Glomerular visceral epithelial cell (primary cell): ENCODE measurements around the gene GARIN5B.
A peak's percentile ranks its signal among the peaks of the same experiment; 100 is the strongest.
"Not testable (repeated sequence)": the region's sequence is repeated elsewhere in the genome, so short reads cannot be mapped to it uniquely, and the experiment has no call there.

Source experiments
- DNase-seq: peaks from one replicate; pipeline ENCODE4 v3.0.0-alpha.2; 2016; ENCODE audit errors: extremely low spot score

The GARIN5B gene

DNA sequence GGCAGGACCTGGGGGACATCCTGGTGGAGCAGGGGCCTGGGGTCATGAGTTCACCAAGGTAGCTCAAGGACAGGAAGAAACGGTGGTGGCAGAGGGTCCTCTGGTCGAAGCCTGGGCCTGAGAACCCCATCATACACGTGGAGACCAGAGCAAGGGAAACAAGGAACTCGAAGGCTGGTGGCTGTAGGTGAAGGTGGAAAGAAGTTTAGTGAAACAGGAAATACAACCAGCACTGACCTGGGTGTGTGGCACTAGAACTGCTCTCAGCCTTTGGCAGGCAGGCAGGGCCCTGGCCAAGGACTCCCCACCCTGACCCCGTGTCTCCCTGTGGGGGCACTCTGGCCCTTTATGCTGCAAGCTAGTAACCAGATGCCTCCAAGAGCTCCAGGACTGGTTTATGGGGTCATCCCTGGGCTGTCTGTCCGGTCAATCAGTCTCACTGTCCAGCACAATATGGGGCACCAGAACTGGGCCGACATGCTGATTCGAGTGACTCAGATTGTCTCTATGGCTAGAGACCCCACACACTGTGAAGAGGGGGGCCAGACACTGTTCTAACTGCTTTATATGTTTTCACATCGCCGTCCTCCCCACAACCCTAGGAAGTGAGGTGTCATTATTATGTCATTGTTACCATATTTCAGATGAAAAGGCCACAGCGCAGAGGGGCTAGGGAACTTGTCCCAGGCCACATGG lies 12.3 kb downstream of the GARIN5B start:
- no peak for DNase-seq

DNA sequence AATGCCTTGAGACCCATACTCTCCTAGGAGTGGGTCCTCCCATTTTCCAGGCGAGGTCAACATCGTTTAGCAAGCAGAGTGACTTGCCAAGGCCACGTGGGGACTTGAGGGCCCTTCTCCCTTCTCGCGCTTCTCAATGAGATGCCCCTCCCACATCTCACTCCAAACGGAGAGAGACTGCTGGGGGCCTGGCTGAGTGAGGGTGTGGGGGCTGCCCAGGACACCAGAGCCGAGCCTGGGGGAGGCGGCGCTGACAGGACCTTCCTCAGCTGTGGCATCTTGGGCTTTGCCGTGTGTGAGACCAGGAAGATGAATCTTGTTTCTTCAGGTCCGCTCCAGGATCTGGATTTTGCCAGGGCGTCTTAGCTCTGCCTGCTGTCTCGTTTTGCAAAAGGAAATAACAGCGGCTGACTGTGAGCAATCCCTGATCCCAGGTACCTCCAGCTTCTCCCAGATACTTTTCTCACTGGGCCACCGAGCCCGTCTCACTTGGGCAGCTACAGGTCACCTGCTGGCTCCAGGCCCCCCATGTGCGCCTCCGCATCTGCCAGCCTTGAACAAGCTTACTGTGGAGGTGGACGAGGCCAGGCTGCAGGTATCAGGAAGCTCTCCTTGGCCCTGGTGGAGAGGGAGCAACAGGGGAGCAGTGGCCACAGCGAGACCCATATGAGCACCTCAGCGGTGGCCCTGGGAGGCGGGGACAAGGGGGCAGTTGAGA lies 14.6 kb downstream of the GARIN5B start:
- no peak for DNase-seq

GRCh38 chr19:55347442-55348009 lies 15.5 kb downstream of the GARIN5B start:
- DNase-seq: no peak

DNA sequence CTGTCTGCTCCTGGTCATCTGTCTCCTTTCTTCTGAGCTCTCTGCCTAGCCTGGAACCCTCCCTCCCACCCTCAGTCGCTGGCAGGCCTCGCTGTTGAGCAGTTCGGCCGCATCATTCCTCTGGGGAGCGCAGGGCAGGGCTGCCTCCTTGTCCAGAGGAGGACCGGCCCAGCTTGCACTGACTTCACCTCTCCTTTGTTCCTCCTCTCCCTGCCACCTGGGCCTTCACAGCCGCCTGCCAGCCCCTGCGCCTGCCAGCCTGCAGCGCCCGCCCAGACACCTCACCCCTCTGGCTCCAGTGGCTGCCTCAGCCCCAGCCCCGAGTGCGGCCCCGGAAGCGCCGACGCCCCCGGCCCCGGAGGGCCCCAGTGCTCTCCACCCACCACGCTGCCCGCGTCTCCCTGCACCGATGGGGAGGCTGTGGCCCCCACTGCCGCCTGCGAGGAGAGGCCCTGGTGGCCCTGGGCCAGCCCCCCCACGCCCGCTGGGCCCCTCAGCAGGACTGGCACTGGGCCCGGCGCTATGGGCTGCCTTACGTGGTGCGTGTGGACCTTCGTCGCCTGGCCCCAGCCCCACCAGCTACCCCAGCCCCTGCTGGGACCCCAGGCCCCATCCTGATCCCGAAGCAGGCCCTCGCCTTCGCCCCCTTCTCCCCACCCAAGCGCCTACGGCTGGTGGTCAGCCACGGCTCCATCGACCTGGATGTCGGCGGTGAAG lies 16.2 kb downstream of the GARIN5B start:
- no peak for DNase-seq

- DNase-seq: peak; percentile 46
These were observed 17.0 kb downstream of the GARIN5B start for GRCh38 chr19:55345818-55346724.

- no peak for DNase-seq
These were observed 17.8 kb downstream of the GARIN5B start for GRCh38 chr19:55345101-55345817.

DNA sequence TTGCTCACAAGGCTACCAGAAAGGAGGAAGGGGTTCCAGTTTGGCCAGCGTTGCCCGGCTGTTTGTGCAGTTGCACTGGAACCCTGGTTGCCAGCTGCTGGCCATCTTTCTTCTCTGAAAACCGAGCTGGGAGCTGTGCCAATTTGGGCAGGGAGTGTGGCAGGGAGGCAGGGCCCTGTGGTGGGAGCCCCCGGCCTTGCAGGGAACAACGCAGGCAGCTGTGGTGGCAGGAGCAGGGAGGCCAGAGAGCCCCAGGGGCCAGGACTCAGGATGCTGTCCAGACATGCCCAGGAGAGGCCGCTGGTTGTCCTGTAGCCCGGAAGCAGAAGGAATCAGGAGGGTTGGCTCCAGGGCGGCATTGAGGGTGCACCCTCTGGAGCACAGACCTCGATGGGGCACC lies 18.6 kb downstream of the GARIN5B start:
- DNase-seq: peak; percentile 50

GRCh38 chr19:55341595-55342531 lies 21.2 kb downstream of the GARIN5B start:
- DNase-seq: no peak

DNA sequence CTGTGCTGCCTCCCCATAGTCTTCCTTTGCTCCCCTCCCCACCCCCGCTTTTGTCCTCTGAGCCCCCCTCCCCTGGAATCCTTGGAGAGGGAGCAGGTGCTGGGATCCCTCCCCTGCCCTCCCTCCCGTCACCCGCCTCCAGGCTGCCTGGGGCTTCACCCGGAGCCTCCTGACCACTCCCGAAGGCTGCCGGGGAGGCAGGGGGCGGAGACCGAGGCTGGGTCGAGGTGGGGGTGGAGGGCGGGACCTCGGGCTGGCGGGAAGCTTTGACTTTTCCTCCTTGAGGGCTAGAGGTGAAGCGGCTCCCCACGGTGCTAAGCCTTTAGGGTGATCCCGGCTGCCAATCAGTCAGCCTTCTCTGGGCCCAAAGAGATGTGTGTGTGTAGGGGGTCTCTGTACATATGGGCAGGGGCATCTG lies 21.9 kb downstream of the GARIN5B start:
- peak; percentile 76 for DNase-seq

DNA sequence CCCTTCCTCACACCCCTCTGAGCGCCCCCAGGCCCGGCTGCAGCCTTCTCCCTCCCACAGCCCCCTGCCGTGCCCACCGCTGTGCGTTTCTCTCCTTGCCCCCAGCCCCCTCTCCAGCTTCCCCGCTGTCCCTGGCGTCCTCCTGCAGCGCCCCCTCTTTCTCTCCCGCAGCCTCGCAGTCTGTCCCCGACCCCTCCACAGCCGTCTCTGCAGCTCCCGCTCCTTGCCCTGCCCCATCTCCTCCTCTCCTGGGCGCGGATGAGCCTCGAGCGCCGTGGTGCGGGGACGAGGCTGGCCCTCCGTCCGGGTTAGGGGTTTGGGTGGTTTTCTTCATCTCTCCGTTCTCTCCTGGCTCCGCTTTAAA lies 22.3 kb downstream of the GARIN5B start:
- no peak for DNase-seq

GRCh38 chr19:55339889-55340783 lies 22.9 kb downstream of the GARIN5B start:
- no peak for DNase-seq

DNA sequence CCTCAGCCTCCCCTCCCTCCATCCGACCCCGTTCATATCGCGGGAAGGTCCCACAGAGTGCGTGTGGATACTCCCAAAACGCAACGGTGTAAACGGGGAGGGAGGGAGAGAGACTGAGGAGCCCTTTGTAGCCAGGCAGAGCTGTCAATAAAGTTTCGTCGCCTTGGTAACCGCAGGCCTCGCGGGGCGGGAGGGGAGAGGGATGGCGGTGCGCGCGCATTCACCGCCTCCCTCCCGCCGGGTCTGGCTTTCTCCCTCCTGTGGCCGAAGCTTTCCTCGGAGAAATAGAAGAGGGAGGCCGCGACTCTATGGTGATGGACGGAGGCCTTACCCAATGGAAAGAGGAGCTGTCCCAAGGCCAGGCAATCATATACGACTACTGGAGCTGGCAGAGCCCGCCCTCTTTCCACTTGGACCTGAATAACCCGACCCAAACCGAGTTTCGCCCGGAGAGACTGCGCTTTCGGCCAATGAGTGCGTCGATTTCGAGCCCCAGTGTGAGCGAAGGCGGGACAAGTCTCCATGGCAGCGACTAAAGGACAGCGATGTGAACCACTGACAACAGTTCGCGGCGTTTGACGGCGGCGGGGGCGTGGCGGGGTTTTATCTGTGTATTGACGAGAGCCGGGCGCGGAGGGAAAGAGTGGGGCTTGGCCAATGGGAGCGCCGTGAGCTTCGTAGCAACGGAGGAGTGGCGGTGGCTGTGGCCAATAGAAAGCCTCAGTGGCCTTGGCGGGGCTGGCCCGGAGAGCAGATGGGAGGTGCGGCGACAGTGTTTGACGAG lies 23.8 kb downstream of the GARIN5B start, which contains the start of gene KMT5C:
Gene KMT5C (plus strand): TSS at position 772 of the 784 bp plus-strand sequence. CDS start 2,061 bp downstream, outside the sequence.
- DNase-seq: peak; percentile 100

DNA sequence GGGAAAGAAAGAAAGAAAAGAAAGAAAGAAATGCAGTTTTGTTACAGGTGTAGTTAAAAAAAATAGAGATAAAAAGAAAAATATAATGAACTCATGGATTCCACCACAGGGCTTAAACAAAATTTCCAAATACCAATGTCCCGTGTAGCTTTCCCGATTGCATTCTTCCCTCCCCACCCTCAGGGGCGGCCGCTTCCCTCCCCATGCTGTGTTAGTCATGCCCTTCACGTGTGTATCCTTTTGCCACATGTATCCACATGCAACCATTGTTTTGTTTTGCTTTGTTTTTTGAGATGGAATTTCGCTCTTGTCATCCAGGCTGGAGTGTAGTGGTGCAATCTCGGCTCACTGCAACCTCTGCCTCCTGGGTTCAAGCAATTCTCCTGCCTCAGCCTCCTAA lies 27.0 kb downstream of the GARIN5B start:
- DNase-seq: no peak

GRCh38 chr19:55333870-55334269 lies 29.2 kb downstream of the GARIN5B start:
- no peak for DNase-seq

DNA sequence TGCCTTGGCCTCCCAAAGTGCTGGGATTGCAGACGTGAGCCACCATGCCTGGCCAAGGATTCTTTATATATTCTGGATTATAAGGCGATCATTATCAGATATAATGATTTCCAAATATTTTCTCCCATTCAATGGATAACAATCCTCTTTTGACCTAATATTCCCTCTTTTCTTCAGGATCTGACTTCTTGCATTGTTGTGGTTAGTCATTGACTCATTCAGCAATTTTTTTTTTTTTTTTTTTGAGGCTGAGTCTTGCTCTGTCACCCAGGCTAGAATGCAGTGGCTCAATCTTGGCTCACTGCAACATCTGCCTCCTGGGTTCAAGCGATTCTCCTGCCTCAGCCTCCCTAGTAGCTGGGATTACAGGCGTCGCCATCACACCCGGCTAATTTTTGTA lies 33.3 kb downstream of the GARIN5B start:
- DNase-seq: not testable (repeated sequence)

GRCh38 chr19:55328774-55329318 lies 34.2 kb downstream of the GARIN5B start:
- not testable (repeated sequence) for DNase-seq

GRCh38 chr19:55325172-55325571 lies 37.9 kb downstream of the GARIN5B start, which contains the start of gene TMEM150B:
Gene TMEM150B (minus strand): TSS chr19:55325341. CDS start chr19:55321036, 4,305 bp downstream.
- DNase-seq: no peak
